Embryonic facial prominence (tissue), 1 donor: ENCODE results near the gene AS3MT.
"Not testable (repeated sequence)": the region's sequence is repeated elsewhere in the genome, so short reads cannot be mapped to it uniquely, and the experiment has no call there.

ENCODE experiments used
- DNase-seq: peaks from one replicate; pipeline ENCODE4 v3.0.0-alpha.2; 2016; ENCODE audit errors: extremely low spot score

Gene AS3MT

GRCh38 chr10:102869258-102870198 is at the start of gene AS3MT:
Gene AS3MT, plus strand, starts transcription at chr10:102869470. Its CDS starts 123 bp downstream, at chr10:102869593.
- DNase-seq, result peak; percentile 29

DNA sequence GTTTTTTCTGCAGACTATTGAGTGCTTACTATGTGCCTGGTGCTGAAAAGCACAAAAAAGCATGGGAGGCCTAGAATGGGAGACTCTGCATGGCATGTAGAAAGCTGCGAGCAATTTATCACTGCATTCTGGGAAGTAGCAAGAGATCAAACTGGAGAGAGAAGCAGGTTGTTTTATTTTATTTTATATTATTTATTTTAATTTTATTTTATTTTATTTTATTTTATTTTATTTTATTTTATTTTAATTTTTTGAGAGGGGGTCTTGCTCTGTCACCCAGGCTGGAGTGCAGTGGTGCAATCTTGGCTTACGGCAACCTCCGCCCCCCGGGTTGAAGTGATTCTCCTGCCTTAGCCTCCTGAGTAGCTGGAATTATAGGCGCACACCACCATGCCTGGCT is 49.3 kb upstream of the AS3MT start:
- DNase-seq, result not testable (repeated sequence)

DNA sequence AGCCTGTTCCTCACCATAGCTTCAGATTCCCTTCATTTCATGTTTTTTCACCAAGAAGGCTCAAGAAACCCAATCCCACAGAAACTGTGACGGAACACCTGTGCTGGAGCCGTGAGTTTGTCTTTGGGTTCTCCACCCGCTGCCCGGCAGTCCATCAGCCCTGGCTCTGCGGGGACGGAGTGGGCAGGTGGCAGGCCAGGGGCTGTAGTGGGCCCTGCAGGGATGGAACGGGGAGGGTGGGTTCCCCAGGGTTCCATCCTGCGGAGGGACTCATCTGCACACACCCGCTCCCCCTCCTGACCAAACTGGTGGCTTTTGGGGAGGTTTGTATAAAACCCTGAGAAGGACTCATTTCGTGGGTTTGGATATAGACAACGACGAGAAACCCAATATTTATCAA is 47.0 kb upstream of the AS3MT start:
- no peak for DNase-seq

DNA sequence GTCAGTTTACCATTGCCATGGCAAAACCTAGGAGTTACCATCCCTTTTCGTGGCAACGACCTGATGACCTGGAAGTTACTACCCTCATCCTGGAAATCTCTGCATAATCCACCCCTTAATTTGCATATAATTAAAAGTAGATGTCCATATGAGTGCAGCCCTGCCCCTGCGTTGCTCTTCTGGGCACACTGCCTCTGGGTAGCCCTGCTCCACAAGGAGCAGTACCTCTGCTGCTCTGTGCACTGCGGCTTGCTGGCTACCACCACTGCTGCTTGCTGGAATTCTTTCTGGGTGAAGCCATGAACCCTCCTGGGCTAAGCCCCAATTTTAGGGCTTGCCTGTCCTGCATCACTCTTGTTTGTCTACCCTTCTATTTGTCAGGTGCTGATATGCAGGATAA is 44.6 kb upstream of the AS3MT start:
- DNase-seq, result no peak

- no peak for DNase-seq
Measured at GRCh38 chr10:102826148-102826796, 43.0 kb upstream of the AS3MT start.

DNA sequence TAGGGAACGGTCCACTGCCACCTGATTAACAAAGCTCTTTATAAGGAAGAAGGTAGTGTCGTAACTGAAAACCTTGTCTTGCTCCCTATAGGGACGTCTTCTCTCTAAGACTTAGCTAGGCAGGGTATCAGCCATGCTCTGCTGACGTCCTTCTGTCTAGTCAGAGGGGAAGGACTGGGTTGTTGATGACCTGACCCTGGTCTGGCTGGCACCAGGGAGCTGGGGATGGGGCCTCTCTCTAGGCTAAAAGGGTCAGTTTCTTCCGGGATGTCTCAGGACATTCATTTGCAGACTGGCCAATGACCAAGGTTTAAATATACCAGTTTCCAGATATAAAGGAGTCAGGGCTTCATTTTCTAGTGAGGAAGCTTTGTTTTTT is 41.7 kb upstream of the AS3MT start:
- no peak for DNase-seq

GRCh38 chr10:102831322-102832071 is 37.8 kb upstream of the AS3MT start:
- no peak for DNase-seq

DNA sequence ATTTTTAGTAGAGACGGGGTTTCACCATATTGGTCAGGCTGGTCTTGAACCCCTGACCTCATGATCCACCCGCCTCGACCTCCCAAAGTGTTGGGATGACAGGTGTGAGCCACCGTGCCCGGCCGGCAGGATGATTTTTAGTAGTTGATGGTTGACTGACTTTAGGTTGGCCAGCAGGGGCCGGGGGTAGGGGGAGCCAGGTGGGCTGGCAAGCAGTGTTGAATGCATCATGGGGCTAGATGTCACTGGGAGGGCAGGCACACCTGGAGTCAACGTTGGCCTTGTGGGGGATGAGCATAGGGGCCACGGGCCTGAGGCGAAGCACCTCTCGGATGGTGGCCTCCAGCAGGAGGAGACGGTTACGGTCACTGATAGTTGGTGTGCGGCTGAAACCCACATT is 37.0 kb upstream of the AS3MT start:
- no peak for DNase-seq

- no peak for DNase-seq
Measured at GRCh38 chr10:102832987-102833386, 36.3 kb upstream of the AS3MT start.

DNA sequence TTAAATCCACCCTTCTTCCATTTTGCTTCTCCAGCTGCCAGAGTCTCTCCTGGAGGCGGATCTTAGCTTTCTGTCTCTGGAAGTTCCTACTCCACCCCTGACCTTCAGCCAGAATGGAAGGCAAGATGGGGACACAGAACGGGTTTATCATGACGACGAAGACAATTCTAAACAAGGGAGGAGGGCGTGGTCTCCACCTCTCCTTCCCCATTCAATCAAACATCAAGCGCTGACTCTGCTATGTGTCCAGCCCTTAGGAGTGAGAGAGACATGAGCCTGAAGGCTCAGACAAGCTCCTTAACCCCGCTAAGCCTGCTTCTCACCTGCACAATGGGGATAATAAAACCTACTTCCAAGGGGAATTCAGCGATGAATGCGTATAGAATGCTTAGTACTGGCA is 35.1 kb upstream of the AS3MT start:
- no peak for DNase-seq

- DNase-seq, result peak; percentile 72
Measured at GRCh38 chr10:102835007-102835482, 34.2 kb upstream of the AS3MT start.

DNA sequence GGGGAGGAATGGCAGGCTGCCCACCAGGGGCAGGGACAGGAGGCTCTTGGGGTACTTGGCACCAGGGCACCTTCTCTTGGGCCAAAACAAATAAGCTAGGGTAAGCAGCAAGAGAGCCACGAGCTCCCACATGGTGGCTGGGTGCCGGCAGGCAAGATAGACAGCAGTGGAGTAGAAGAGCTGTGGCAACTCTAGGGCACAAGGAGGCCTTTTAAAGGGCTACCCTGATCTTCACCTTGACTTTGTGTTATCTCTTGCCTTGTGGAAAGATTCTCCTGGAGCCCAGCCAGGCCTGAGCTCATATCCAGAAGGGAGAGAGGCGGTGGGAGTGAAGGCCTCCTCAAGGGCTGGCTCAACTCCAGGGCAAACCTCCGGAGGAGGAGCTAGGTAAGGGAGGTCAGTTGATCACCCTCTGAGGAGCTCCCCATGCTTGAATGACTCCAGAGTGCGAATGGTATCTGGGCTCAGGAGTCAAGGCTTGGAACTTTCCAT is 32.0 kb upstream of the AS3MT start, which contains the start of gene CYP17A1:
TSS of gene CYP17A1 (minus strand) at position 184 of the 492 bp plus-strand sequence. CDS start at position 132, 52 bp downstream.
- DNase-seq, result no peak

GRCh38 chr10:102838276-102838927 is 30.9 kb upstream of the AS3MT start:
- DNase-seq, result not testable (repeated sequence)

- no peak for DNase-seq
Measured at GRCh38 chr10:102841827-102842345, 27.4 kb upstream of the AS3MT start.

GRCh38 chr10:102843139-102843538 is 26.1 kb upstream of the AS3MT start:
- DNase-seq, result not testable (repeated sequence)

DNA sequence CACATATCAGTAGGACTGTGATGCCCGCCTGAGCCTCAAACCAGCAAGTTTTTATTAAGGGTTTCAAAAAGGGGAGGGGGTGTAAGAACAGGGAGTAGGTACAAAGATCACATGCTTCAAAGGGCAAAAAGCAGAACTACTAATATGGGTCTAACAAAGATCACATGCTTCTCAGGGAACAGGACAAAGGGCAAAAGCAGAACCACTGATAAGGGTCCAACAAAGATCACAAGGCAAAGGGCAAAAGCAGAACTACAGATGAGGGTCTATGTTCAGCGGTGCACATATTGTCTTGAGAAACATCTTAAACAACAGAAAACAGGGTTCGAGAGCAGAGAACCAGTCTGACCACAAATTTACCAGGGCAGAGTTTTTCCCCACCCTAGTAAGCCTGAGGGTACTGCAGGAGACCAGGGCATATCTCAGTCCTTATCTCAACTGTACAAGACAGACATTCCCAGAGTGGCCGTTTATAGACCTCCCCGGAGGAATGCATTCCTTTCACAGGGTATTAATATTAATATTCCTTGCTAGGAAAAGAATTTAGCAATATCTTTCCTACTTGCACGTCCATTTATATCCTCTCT is 25.0 kb upstream of the AS3MT start:
- DNase-seq, result not testable (repeated sequence)

DNA sequence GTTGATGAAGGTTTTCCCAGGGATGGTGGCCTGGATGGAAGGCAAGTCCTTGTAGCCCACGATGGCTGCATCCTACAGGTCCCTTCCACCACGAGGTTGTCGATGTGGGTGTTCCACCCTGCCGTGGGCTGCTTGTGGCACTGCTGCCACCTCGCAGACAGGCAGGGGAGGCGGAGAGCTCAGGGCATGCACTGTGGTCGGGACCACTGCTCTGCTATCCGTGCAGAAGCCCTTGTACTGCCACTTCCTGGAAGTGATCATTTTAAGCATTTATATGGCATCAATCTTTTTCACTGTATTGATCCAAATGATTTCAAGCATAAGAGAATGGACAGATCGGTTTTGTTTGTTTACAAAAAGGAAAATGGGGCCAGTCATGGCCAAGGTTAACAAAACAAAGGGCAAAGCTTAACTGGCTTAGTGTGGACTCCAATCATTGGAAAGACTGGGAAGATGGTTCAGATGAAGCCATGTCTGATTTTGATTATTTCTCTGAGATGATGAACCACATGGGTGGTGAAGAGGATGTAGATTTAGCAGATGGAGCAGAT is 23.8 kb upstream of the AS3MT start:
- DNase-seq, result no peak

- no peak for DNase-seq
Measured at GRCh38 chr10:102850025-102850518, 19.2 kb upstream of the AS3MT start.

DNA sequence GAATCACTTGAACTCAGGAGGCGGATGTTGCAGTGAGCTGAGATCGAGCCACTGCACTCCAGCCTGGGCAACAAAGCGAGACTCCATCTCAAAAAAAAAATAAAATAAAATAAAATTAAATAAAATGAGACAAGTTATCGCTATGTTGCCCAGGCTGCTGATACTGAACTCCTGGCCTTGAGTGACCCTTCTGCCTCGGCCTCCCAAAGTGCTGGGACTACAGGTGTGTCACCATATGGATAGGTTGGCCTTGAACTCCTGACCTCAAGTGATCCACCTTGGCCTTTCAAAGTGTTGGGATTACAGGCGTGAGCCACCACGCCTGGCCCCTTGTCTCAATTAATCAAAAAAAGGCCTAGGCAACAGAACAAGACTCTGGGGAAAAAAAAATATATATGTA is 16.0 kb upstream of the AS3MT start:
- DNase-seq, result not testable (repeated sequence)
